ENCODE measurements around the gene SWI5.

SWI5 gene

DNA sequence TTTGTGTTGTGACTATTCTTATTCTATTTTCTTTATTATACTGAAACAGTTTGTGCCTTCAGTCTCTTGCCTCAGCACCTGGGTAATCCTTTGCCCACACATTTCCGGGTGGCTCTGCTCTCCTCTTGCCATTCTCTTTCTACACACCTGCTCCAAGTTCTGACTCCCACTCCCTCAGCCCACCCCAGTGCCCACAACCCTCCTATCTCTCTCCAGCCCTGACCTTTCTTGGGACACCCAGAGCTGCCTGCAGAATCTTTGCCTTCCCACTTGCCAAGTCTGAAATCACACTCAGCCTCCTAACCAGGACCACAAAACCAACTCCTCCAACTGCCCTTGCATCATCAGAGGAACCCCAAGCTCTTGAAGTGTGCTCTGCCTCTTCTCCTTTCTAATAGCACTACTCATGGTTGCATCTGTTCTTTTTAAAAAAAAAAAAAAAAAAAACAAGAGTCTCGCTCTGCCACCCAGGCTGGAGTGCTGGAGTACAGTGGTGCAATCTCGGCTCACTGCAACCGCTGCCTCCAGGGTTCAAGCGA, 4.1 kb downstream of the SWI5 start:
- no peak for TF ChIP-seq CTCF (IDR thresholded peaks at IDR 0.05; ENCODE audit: unreplicated experiment in 3 of 3)
- Mint-ChIP-seq H3K36me3 (ENCODE audit: low read depth) (peaks cover 6% of the 10 kb centered on the region), H3K27ac (peak overlapping the region; percentile 80 to 95 (median 88)), H3K4me1 (peaks cover 31% of the 10 kb centered on the region), H3K27me3 (ENCODE audit: low read depth) (peaks cover 4% of the 10 kb centered on the region), H3K9me3 (no peaks in the 10 kb centered on the region), H3K4me3 (peak overlapping the region; percentile 59 to 83 (median 83))

GRCh38 chr9:128282500-128282899, 6.4 kb downstream of the SWI5 start:
- no peak for TF ChIP-seq CTCF (IDR thresholded peaks at IDR 0.05; ENCODE audit: unreplicated experiment in 3 of 3)
- Mint-ChIP-seq H3K4me1 (peaks cover 27% of the 10 kb centered on the region), H3K36me3 (ENCODE audit: low read depth) (peaks cover 10% of the 10 kb centered on the region), H3K9me3 (no peaks in the 10 kb centered on the region), H3K27me3 (ENCODE audit: low read depth) (peaks cover 4% of the 10 kb centered on the region), H3K4me3 (no peak overlapping the region), H3K27ac (no peak overlapping the region)

GRCh38 chr9:128285033-128285784, 9.1 kb downstream of the SWI5 start:
- TF ChIP-seq CTCF (IDR thresholded peaks at IDR 0.05; ENCODE audit: unreplicated experiment in 3 of 3) = no peak
- peaks cover 1% of the 10 kb centered on the region for H3K27me3 Mint-ChIP-seq (ENCODE audit: low read depth)
- peak overlapping the region in 2 of 3 experiments; percentile 23 to 62 for H3K27ac Mint-ChIP-seq
- peaks cover 13% of the 10 kb centered on the region for H3K4me1 Mint-ChIP-seq
- no peak overlapping the region for H3K4me3 Mint-ChIP-seq
- no peaks in the 10 kb centered on the region for H3K9me3 Mint-ChIP-seq
- H3K36me3 Mint-ChIP-seq (ENCODE audit: low read depth) = peaks cover 23% of the 10 kb centered on the region

GRCh38 chr9:128286440-128286839, 10.4 kb downstream of the SWI5 start:
- no peak for TF ChIP-seq CTCF (IDR thresholded peaks at IDR 0.05; ENCODE audit: unreplicated experiment in 3 of 3)
- Mint-ChIP-seq H3K36me3 (ENCODE audit: low read depth) (peaks cover 21% of the 10 kb centered on the region), H3K4me1 (peaks cover 7% of the 10 kb centered on the region), H3K4me3 (peak overlapping the region in 1 of 3 experiments; percentile 18), H3K27ac (peak overlapping the region in 2 of 3 experiments; percentile 90 to 91), H3K9me3 (no peaks in the 10 kb centered on the region), H3K27me3 (ENCODE audit: low read depth) (no peaks in the 10 kb centered on the region)

DNA sequence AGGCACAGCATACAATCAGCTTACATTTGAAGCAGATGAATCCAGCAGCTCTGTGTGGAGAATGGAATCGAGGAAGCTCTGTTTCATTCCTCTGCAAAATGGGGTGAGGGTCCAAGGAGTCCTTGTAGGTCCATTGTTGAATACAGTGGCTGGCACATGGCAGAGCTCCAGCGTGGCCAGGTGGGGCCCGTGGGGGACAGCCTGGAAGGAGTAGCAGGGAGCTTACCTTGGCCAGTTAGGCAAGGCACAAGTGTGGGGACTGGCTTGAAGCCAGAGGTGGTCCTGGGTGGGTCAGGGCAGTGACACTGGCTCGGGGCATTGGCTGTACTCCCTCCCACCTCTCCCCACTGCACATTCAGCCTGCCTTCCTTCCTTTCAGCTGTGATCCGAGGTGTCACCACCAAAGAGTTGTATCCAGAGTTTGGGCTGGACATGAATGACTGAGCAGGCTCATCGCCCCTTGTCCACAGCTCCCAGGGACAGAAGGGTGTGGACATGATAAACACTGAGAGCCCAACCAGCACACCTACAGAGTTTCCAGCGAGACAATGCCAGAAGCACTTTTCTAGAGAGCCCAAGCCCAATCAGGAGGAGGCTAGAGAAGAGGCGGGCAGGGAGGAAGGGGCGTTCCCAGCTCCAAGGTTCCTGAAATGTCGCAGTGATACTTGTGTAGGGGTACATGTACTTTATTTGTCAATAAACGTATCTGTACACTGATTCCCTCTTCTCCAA, 12.4 kb downstream of the SWI5 start:
- no peaks in the 10 kb centered on the region for H3K9me3 Mint-ChIP-seq
- no peaks in the 10 kb centered on the region for H3K27me3 Mint-ChIP-seq (ENCODE audit: low read depth)
- no peak overlapping the region for H3K4me3 Mint-ChIP-seq
- H3K27ac Mint-ChIP-seq = peak overlapping the region in 2 of 3 experiments; percentile 26 to 41
- TF ChIP-seq CTCF (IDR thresholded peaks at IDR 0.05; ENCODE audit: unreplicated experiment in 3 of 3) = no peak
- peaks cover 18% of the 10 kb centered on the region for H3K36me3 Mint-ChIP-seq (ENCODE audit: low read depth)
- peaks cover 6% of the 10 kb centered on the region for H3K4me1 Mint-ChIP-seq
